OCI-LY3 (cell line): Measurements from ENCODE around the gene NEK11.
"Not testable (repeated sequence)": the region's sequence is repeated elsewhere in the genome, so short reads cannot be mapped to it uniquely, and the experiment has no call there.

Source experiments
- H2AFZ ChIP-seq: fragments of 200-600, 300-600 bp; shearing (Covaris generic); 2 replicates; pipeline ENCODE4 v1.6.0; 2014; ENCODE audit warnings: antibody characterized with exemption, low read depth, low read length
- H3K27ac ChIP-seq: fragments of 200-600, 300-600 bp; sonication (generic); 2 replicates; pipeline ENCODE4 v1.5.1; 2014; ENCODE audit warnings: mild to moderate bottlenecking, low read length, moderate library complexity, mixed read lengths
- H3K27me3 ChIP-seq: fragments of 200-600, 300-600 bp; sonication (generic); 2 replicates; pipeline ENCODE4 v1.6.1; 2014; ENCODE audit warnings: low read depth, low read length, mixed read lengths
- H3K36me3 ChIP-seq: fragments of 200-600, 300-600 bp; sonication (generic); replicated peaks from 2 replicates; pipeline ENCODE3; 2014; ENCODE audit warnings: low read depth, low read length, mixed read lengths
- H3K4me1 ChIP-seq: fragments of 300-600, 200-600 bp; sonication (generic); 2 replicates; pipeline ENCODE4 v1.6.1; 2014; ENCODE audit warnings: low read length, mixed read lengths
- H3K4me2 ChIP-seq: fragments of 200-600, 300-600 bp; sonication (generic); 2 replicates; pipeline ENCODE4 v1.6.1; 2014; ENCODE audit warnings: low read length, mixed read lengths
- H3K4me3 ChIP-seq: fragments of 300-600, 200-600 bp; sonication (generic); 2 replicates; pipeline ENCODE4 v1.5.1; 2014; ENCODE audit warnings: antibody characterized with exemption, mild to moderate bottlenecking, low read length, moderate library complexity
- H3K79me2 ChIP-seq: fragments of 300-600, 200-600 bp; shearing (Covaris generic); 2 replicates; pipeline ENCODE4 v1.6.1; 2014; ENCODE audit warnings: mild to moderate bottlenecking, low read length, mixed read lengths
- H3K9ac ChIP-seq: fragments of 300-600, 200-600 bp; shearing (Covaris generic); 2 replicates; pipeline ENCODE4 v1.6.0; 2014; ENCODE audit warnings: mild to moderate bottlenecking, low read length, moderate library complexity
- H3K9me3 ChIP-seq: fragments of 200-600, 300-600 bp; shearing (Covaris generic); 2 replicates; pipeline ENCODE4 v1.6.1; 2014; ENCODE audit warnings: low read length, mixed read lengths; ENCODE audit not compliant: insufficient read depth
- H4K20me1 ChIP-seq: fragments of 200-600, 300-600 bp; sonication (generic); 2 replicates; pipeline ENCODE4 v1.6.1; 2016; ENCODE audit warnings: low read length, mixed read lengths; ENCODE audit not compliant: insufficient read depth
- EZH2phosphoT487 ChIP-seq: fragments of 200-600 bp; shearing (Covaris generic); IDR thresholded peaks from 2 replicates; pipeline ENCODE4 v1.6.1; 2018; ENCODE audit warnings: antibody characterized with exemption, mixed run types, low read depth
- TF ChIP-seq, protein P1 (sequence below): fragments of 200-600, 300-600 bp; sonication (generic); IDR thresholded peaks from 2 replicates; pipeline ENCODE4 v1.5.1; 2014; ENCODE audit warnings: antibody characterized with exemption, low read length, low read depth

The NEK11 gene

DNA sequence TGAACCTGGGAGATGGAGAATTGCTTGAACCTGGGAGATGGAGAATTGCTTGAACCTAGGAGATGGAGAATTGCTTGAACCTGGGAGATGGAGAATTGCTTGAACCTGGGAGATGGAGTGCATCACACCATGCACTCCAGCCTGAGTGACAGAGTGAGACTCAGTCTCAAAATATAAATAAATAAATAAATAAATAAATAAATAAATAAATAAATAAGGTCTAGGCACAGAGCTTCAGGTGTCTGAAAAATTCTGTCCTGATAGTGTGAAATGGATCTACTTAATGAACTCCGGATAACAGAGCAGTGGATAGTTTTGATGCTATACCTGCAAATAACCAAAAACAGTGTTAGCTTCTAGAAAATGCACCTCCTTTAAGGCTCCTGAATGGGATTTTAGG is 330.6 kb downstream of the NEK11 start:
- no peak overlapping the region for H3K9ac ChIP-seq
- TF ChIP-seq, protein P1, sequence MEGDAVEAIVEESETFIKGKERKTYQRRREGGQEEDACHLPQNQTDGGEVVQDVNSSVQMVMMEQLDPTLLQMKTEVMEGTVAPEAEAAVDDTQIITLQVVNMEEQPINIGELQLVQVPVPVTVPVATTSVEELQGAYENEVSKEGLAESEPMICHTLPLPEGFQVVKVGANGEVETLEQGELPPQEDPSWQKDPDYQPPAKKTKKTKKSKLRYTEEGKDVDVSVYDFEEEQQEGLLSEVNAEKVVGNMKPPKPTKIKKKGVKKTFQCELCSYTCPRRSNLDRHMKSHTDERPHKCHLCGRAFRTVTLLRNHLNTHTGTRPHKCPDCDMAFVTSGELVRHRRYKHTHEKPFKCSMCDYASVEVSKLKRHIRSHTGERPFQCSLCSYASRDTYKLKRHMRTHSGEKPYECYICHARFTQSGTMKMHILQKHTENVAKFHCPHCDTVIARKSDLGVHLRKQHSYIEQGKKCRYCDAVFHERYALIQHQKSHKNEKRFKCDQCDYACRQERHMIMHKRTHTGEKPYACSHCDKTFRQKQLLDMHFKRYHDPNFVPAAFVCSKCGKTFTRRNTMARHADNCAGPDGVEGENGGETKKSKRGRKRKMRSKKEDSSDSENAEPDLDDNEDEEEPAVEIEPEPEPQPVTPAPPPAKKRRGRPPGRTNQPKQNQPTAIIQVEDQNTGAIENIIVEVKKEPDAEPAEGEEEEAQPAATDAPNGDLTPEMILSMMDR = no peak
- TF ChIP-seq EZH2phosphoT487 = no peak
- H3K79me2 ChIP-seq = no peaks in the 10 kb centered on the region
- H4K20me1 ChIP-seq = no peaks in the 10 kb centered on the region
- H2AFZ ChIP-seq = no peak overlapping the region
- H3K4me3 ChIP-seq = no peak overlapping the region
- H3K27me3 ChIP-seq = no peaks in the 10 kb centered on the region
- H3K4me2 ChIP-seq = no peak overlapping the region
- H3K4me1 ChIP-seq = peaks cover 15% of the 10 kb centered on the region
- no peaks in the 10 kb centered on the region for H3K9me3 ChIP-seq
- H3K27ac ChIP-seq = no peak overlapping the region
- no peaks in the 10 kb centered on the region for H3K36me3 ChIP-seq

GRCh38 chr3:131360191-131360755 is 333.6 kb downstream of the NEK11 start:
- TF ChIP-seq, protein P1 = no peak
- no peak for TF ChIP-seq EZH2phosphoT487
- no peak overlapping the region for H2AFZ ChIP-seq
- no peak overlapping the region for H3K27ac ChIP-seq
- H3K79me2 ChIP-seq = no peaks in the 10 kb centered on the region
- no peaks in the 10 kb centered on the region for H4K20me1 ChIP-seq
- H3K4me2 ChIP-seq = no peak overlapping the region
- no peaks in the 10 kb centered on the region for H3K9me3 ChIP-seq
- H3K4me1 ChIP-seq = no peaks in the 10 kb centered on the region
- no peaks in the 10 kb centered on the region for H3K27me3 ChIP-seq
- no peak overlapping the region for H3K9ac ChIP-seq
- H3K4me3 ChIP-seq = no peak overlapping the region
- H3K36me3 ChIP-seq = no peaks in the 10 kb centered on the region

DNA sequence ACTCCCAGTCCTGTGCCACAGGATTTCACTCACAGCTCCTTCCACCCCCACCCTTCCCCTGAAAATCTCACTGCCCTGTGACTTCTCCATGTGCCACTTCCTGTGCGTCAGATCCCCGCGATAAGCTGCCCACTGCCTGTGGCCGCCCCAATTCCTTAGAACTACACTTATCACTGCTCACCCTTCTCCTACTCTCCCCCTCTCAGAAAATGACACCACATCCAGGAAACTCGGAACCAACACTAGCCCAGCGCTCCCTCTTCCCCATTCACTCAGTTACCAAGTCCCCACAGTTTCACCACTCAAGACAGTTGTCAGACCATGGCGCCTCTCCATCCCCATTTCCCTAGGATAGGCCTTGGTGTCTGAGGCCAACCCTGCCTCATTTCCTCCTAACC is 334.4 kb downstream of the NEK11 start:
- H3K9ac ChIP-seq, H3K79me2 ChIP-seq, H2AFZ ChIP-seq, H4K20me1 ChIP-seq, H3K36me3 ChIP-seq, H3K4me2 ChIP-seq, H3K9me3 ChIP-seq, H3K27ac ChIP-seq, H3K4me3 ChIP-seq, H3K27me3 ChIP-seq, H3K4me1 ChIP-seq: not testable (repeated sequence)

- Histone ChIP-seq H3K27ac (no peak overlapping the region), H3K79me2 (no peaks in the 10 kb centered on the region), H3K4me1 (no peaks in the 10 kb centered on the region), H4K20me1 (no peaks in the 10 kb centered on the region), H3K4me3 (no peak overlapping the region), H3K9me3 (no peaks in the 10 kb centered on the region), H3K9ac (no peak overlapping the region), H3K4me2 (no peak overlapping the region), H3K27me3 (no peaks in the 10 kb centered on the region), H3K36me3 (no peaks in the 10 kb centered on the region), H2AFZ (no peak overlapping the region)
- TF ChIP-seq EZH2phosphoT487 = no peak
- TF ChIP-seq, protein P1 = no peak
Measured at GRCh38 chr3:131361464-131362421, 335.1 kb downstream of the NEK11 start.
